Transverse colon (tissue), 4 donors: Measurements from ENCODE around the gene SLCO1B1.

Source experiments
- POLR2A ChIP-seq: fragments of 450-650 bp; IDR thresholded peaks from one replicate; pipeline ENCODE4 v1.6.1; 2016; ENCODE audit warnings: antibody characterized with exemption, mild to moderate bottlenecking, moderate library complexity
- POLR2AphosphoS5 ChIP-seq, 3 donors: sonication (generic); formaldehyde crosslinking; IDR thresholded peaks; one replicate each; pipeline ENCODE4 v1.6.1; 2016; ENCODE audit warnings: antibody characterized with exemption in 3 of 3
- TF ChIP-seq, protein P1 (sequence below), 5 experiments: fragments of 200-600 bp in 3 of 5; fragments of 450-650 bp in 2 of 5; sonication (generic) in 3 of 5; IDR thresholded peaks; 1 replicate in 2 of 5; 2 replicates in 3 of 5; pipeline ENCODE4 v1.5.1; 2016 to 2017; ENCODE audit warnings: antibody characterized with exemption in 5 of 5, inconsistent platforms in 3 of 5, mild to moderate bottlenecking in 2 of 5, moderate library complexity in 1 of 5

- TF ChIP-seq POLR2A (no peak), POLR2AphosphoS5 (IDR thresholded peaks at IDR 0.05) (no peak)
- TF ChIP-seq, protein P1, sequence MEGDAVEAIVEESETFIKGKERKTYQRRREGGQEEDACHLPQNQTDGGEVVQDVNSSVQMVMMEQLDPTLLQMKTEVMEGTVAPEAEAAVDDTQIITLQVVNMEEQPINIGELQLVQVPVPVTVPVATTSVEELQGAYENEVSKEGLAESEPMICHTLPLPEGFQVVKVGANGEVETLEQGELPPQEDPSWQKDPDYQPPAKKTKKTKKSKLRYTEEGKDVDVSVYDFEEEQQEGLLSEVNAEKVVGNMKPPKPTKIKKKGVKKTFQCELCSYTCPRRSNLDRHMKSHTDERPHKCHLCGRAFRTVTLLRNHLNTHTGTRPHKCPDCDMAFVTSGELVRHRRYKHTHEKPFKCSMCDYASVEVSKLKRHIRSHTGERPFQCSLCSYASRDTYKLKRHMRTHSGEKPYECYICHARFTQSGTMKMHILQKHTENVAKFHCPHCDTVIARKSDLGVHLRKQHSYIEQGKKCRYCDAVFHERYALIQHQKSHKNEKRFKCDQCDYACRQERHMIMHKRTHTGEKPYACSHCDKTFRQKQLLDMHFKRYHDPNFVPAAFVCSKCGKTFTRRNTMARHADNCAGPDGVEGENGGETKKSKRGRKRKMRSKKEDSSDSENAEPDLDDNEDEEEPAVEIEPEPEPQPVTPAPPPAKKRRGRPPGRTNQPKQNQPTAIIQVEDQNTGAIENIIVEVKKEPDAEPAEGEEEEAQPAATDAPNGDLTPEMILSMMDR (IDR thresholded peaks at IDR 0.05): no peak
These were observed at the start of gene SLCO1B1 for GRCh38 chr12:21130998-21131397.
